WTC11 (cell line): ENCODE measurements around the gene CPLX3.

Source experiments
- AFF4 ChIP-seq: sonication (generic); formaldehyde crosslinking; IDR thresholded peaks from 2 replicates; pipeline ENCODE4 v1.8.1; 2023; ENCODE audit warnings: mild to moderate bottlenecking, missing genetic modification reagents, borderline replicate concordance
- ATF1 ChIP-seq: sonication (generic); formaldehyde crosslinking; IDR thresholded peaks from 2 replicates; pipeline ENCODE4 v1.8.1; 2023; ENCODE audit warnings: mild to moderate bottlenecking, moderate library complexity, missing genetic modification reagents
- ATF2 ChIP-seq: sonication (generic); formaldehyde crosslinking; IDR thresholded peaks from 2 replicates; pipeline ENCODE4 v1.8.1; 2022; ENCODE audit warnings: low read depth, missing genetic modification reagents, borderline replicate concordance
- CREB1 ChIP-seq: sonication (generic); formaldehyde crosslinking; IDR thresholded peaks from 2 replicates; pipeline ENCODE4 v1.8.0; 2023; ENCODE audit warnings: mild to moderate bottlenecking, missing genetic modification reagents
- CTCF ChIP-seq: fragments of 200-600 bp; IDR thresholded peaks from 2 replicates; pipeline ENCODE4 v1.8.0; 2022; ENCODE audit warnings: antibody characterized with exemption
- FOXK1 ChIP-seq: sonication (generic); formaldehyde crosslinking; IDR thresholded peaks from 2 replicates; pipeline ENCODE4 v1.8.0; 2022; ENCODE audit warnings: mild to moderate bottlenecking, moderate library complexity, missing genetic modification reagents
- GABPB1 ChIP-seq: sonication (generic); formaldehyde crosslinking; IDR thresholded peaks from 2 replicates; pipeline ENCODE4 v1.8.1; 2023; ENCODE audit warnings: mild to moderate bottlenecking, missing genetic modification reagents
- MAX ChIP-seq: sonication (generic); formaldehyde crosslinking; IDR thresholded peaks from 2 replicates; pipeline ENCODE4 v1.8.0; 2022; ENCODE audit warnings: mild to moderate bottlenecking, missing genetic modification reagents
- MLX ChIP-seq: sonication (generic); formaldehyde crosslinking; IDR thresholded peaks from 2 replicates; pipeline ENCODE4 v1.8.1; 2023; ENCODE audit warnings: mild to moderate bottlenecking, missing genetic modification reagents, moderate library complexity
- NFE2L1 ChIP-seq: sonication (generic); formaldehyde crosslinking; IDR thresholded peaks from 2 replicates; pipeline ENCODE4 v1.8.1; 2023; ENCODE audit warnings: missing genetic modification reagents
- PREB ChIP-seq: sonication (generic); formaldehyde crosslinking; IDR thresholded peaks from 2 replicates; pipeline ENCODE4 v1.8.1; 2022; ENCODE audit warnings: mild to moderate bottlenecking, missing genetic modification reagents, moderate library complexity, borderline replicate concordance
- USF1 ChIP-seq: sonication (generic); formaldehyde crosslinking; IDR thresholded peaks from 2 replicates; pipeline ENCODE4 v1.8.0; 2022; ENCODE audit warnings: mild to moderate bottlenecking, missing genetic modification reagents
- ZNF263 ChIP-seq: sonication (generic); formaldehyde crosslinking; IDR thresholded peaks from 2 replicates; pipeline ENCODE4 v1.8.1; 2022; ENCODE audit warnings: low read depth, mild to moderate bottlenecking, moderate library complexity, missing genetic modification reagents

GRCh38 chr15:74873036-74873755, 46.8 kb downstream of the CPLX3 start, which contains the start of gene SCAMP2:
- TF ChIP-seq CTCF (no peak), ATF1 (no peak), USF1 (CRISPR knock-in tag) (no peak), MLX (no peak), ATF2 (CRISPR knock-in tag) (no peak), CREB1 (CRISPR knock-in tag) (no peak), PREB (CRISPR knock-in tag) (no peak), NFE2L1 (CRISPR knock-in tag) (no peak), FOXK1 (CRISPR knock-in tag) (no peak), ZNF263 (CRISPR knock-in tag) (no peak), GABPB1 (CRISPR knock-in tag) (peak; percentile 44), AFF4 (CRISPR knock-in tag) (no peak), MAX (peak; percentile 65; the same call in 1 of the 2 replicates)
